Keratinocyte (primary cell): Measurements from ENCODE around the gene FKTN. TPM values are rescaled to one million over a fixed set of nuclear protein-coding genes. Genes with fewer than 3 reads are reported as not detected.

ENCODE experiments used
- DNase-seq: peaks from one replicate; pipeline ENCODE4 v3.0.0-alpha.2; 2011; ENCODE audit warnings: low read depth, missing footprints, low spot score
- FAIRE-seq: peaks from 2 replicates; lab custom pipeline; 2011; peaks lifted over from hg19 to GRCh38; lab: Jason Lieb, UNC
- H2AFZ ChIP-seq: 2 replicates; pipeline ENCODE4 v1.6.0; 2012; ENCODE audit warnings: low read length, control low read depth, inconsistent platforms; ENCODE audit not compliant: control insufficient read depth
- H3K27ac ChIP-seq: 2 replicates; pipeline ENCODE4 v1.5.1; 2011; ENCODE audit warnings: low read length; ENCODE audit not compliant: control insufficient read depth, insufficient read depth
- H3K27me3 ChIP-seq: 3 replicates; pipeline ENCODE4 v1.6.0; 2011; ENCODE audit warnings: low read length; ENCODE audit not compliant: control insufficient read depth, insufficient read depth; ENCODE audit errors: extremely low read depth
- H3K36me3 ChIP-seq, 2 experiments: 2 replicates in 1 of 2; 3 replicates in 1 of 2; pipeline ENCODE4 v1.5.1; 2011; ENCODE audit warnings: low read length in 2 of 2, mild to moderate bottlenecking in 1 of 2; ENCODE audit not compliant: control insufficient read depth in 2 of 2, insufficient read depth in 2 of 2; ENCODE audit errors: extremely low read depth in 1 of 2
- H3K4me1 ChIP-seq: 3 replicates; pipeline ENCODE4 v1.5.1; 2011; ENCODE audit warnings: low read length; ENCODE audit not compliant: control insufficient read depth, insufficient read depth; ENCODE audit errors: extremely low read depth
- H3K4me2 ChIP-seq: 3 replicates; pipeline ENCODE4 v1.6.0; 2011; ENCODE audit warnings: low read depth, low read length; ENCODE audit not compliant: control insufficient read depth, insufficient read depth; ENCODE audit errors: extremely low read depth
- H3K4me3 ChIP-seq, 3 experiments: fragments of 200-600 bp in 1 of 3; sonication (generic) in 1 of 3; 2 replicates in 2 of 3; 3 replicates in 1 of 3; pipeline ENCODE4 v1.5.1; 2011 to 2016; ENCODE audit warnings: low read length in 3 of 3, mild to moderate bottlenecking in 3 of 3, control low read depth in 2 of 3, inconsistent platforms in 1 of 3, low read depth in 1 of 3, mixed read lengths in 1 of 3, mixed run types in 1 of 3, moderate library complexity in 1 of 3; ENCODE audit not compliant: control insufficient read depth in 2 of 3, insufficient read depth in 2 of 3; ENCODE audit errors: extremely low read depth in 1 of 3
- H3K79me2 ChIP-seq: 2 replicates; pipeline ENCODE4 v1.6.0; 2012; ENCODE audit warnings: low read length; ENCODE audit not compliant: control insufficient read depth, insufficient read depth
- H3K9ac ChIP-seq: 3 replicates; pipeline ENCODE4 v1.6.0; 2011; ENCODE audit warnings: low read length; ENCODE audit not compliant: control insufficient read depth, insufficient read depth; ENCODE audit errors: extremely low read depth
- H3K9me1 ChIP-seq: 3 replicates; pipeline ENCODE4 v1.6.0; 2011; ENCODE audit warnings: low read length; ENCODE audit not compliant: control insufficient read depth, insufficient read depth; ENCODE audit errors: extremely low read depth
- H3K9me3 ChIP-seq: 2 replicates; pipeline ENCODE4 v1.5.1; 2012; ENCODE audit warnings: low read depth, low read length; ENCODE audit not compliant: control insufficient read depth
- H4K20me1 ChIP-seq: 3 replicates; pipeline ENCODE4 v1.6.0; 2011; ENCODE audit warnings: low read length; ENCODE audit not compliant: control insufficient read depth, insufficient read depth; ENCODE audit errors: extremely low read depth
- CTCF ChIP-seq, 3 experiments: IDR thresholded peaks in 1 of 3; conservative IDR thresholded peaks in 1 of 3; optimal IDR thresholded peaks in 1 of 3; 2 replicates in 2 of 3; 3 replicates in 1 of 3; pipeline versions ENCODE3 to v1.5.1; 2011; ENCODE audit warnings: low read length in 3 of 3, mild to moderate bottlenecking in 3 of 3, moderate library complexity in 2 of 3, control low read depth in 1 of 3, inconsistent platforms in 1 of 3; ENCODE audit not compliant: insufficient read depth in 2 of 3; ENCODE audit errors: extremely low read depth in 1 of 3
- EZH2 ChIP-seq: IDR thresholded peaks from one replicate; pipeline ENCODE4 v1.6.1; 2012; ENCODE audit warnings: inconsistent platforms, mild to moderate bottlenecking, low read length, moderate library complexity
- dilution Hi-C: fragments of 300-500 bp; cut with MboI; formaldehyde crosslinking; loops from one replicate; pipeline ENCODE4 v1.7.0; 2020; ENCODE audit warnings: low sequenced_read_pairs; ENCODE audit not compliant: extremely low pct_ligation_motif_present
- polyA plus RNA-seq, 5 experiments: library from polyadenylated mRNA; depleted of rRNA in 3 of 5; stranded (reverse) in 3 of 5; stranded (forward) in 1 of 5; unstranded in 1 of 5; fragments of >200 nt; gene quantifications; 1 replicate in 1 of 5; 2 replicates in 3 of 5; 3 replicates in 1 of 5; pipeline versions ENCODE4 v1.2.1 to v1.2.3, GENCODE V29; 2011 to 2012; ENCODE audit warnings: missing spikeins in 2 of 5, low read depth in 1 of 5, low replicate concordance in 1 of 5

FKTN gene
- polyA plus RNA-seq, 1 donor (not counting 4 experiments of a cell fraction or from before 2014, with no cell fraction given): 15.9 TPM

DNA sequence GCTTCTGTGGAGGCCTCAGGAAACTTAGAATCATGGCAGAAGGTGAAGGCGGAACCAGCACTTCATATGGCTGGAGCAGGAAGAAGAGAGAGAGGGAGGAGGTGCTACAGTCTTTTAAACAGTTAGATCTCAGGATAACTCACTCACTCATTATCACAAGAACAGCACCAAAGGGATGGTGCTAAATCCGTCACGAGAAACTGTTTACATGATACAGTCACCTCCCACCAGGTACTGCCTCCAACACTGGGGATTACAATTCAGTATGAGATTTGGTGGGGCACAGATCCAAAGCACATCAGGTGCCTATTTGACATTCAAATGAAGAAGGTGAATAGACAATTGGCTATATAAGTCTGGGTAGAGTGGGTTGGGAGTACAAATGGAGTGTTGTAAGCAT lies 35.2 kb downstream of the FKTN start:
- Histone ChIP-seq H3K9me1 (no peaks in the 10 kb centered on the region), H3K27me3 (no peaks in the 10 kb centered on the region), H3K9ac (no peak overlapping the region), H3K27ac (no peak overlapping the region), H2AFZ (no peak overlapping the region), H3K4me2 (no peak overlapping the region), H3K79me2 (no peaks in the 10 kb centered on the region), H3K4me3 (no peak overlapping the region), H3K36me3 (peaks cover 3 to 11% of the 10 kb centered on the region in 2 experiments), H3K4me1 (no peaks in the 10 kb centered on the region), H3K9me3 (no peaks in the 10 kb centered on the region), H4K20me1 (no peaks in the 10 kb centered on the region)
- FAIRE-seq (no peak), DNase-seq (no peak)
- dilution Hi-C loops: no loop called here
- TF ChIP-seq CTCF (optimal IDR thresholded peaks at IDR 0.05 in 1 of 3, IDR thresholded peaks at IDR 0.05 in 1 of 3, conservative IDR thresholded peaks at IDR 0.05 in 1 of 3; ENCODE audit: extremely low read depth in 1 of 3, insufficient read depth in 2 of 3, low read length in 3 of 3): no peak
- TF ChIP-seq EZH2: no peak

- Histone ChIP-seq H3K4me3 (no peak overlapping the region), H3K4me1 (no peaks in the 10 kb centered on the region), H3K9ac (no peak overlapping the region), H3K9me1 (no peaks in the 10 kb centered on the region), H3K36me3 (no peaks in the 10 kb centered on the region), H2AFZ (no peak overlapping the region), H3K4me2 (no peak overlapping the region), H3K27me3 (no peaks in the 10 kb centered on the region), H3K9me3 (no peaks in the 10 kb centered on the region), H3K79me2 (no peaks in the 10 kb centered on the region), H4K20me1 (no peaks in the 10 kb centered on the region), H3K27ac (no peak overlapping the region)
- FAIRE-seq: peak; percentile 78
- dilution Hi-C loops: no loop called here
- TF ChIP-seq EZH2 (no peak), CTCF (optimal IDR thresholded peaks at IDR 0.05 in 1 of 3, IDR thresholded peaks at IDR 0.05 in 1 of 3, conservative IDR thresholded peaks at IDR 0.05 in 1 of 3; ENCODE audit: extremely low read depth in 1 of 3, insufficient read depth in 2 of 3, low read length in 3 of 3) (peak in 2 of 3 experiments; percentile 25 to 26)
- peak; percentile 7 for DNase-seq
These were observed 51.0 kb downstream of the FKTN start for GRCh38 chr9:105608721-105609598.
